Endodermal cell (in vitro differentiated cells): ENCODE measurements around the gene MYO18B. TPM values are rescaled to one million over a fixed set of nuclear protein-coding genes. Genes with fewer than 3 reads are reported as not detected.
"Not testable (repeated sequence)": the region's sequence is repeated elsewhere in the genome, so short reads cannot be mapped to it uniquely, and the experiment has no call there.

Experiments used
- DNase-seq: peaks from one replicate; pipeline ENCODE4 v3.0.0-alpha.2; 2017
- H3K27ac ChIP-seq: 2 replicates; pipeline ENCODE4 v1.5.1; 2013; ENCODE audit warnings: mild to moderate bottlenecking, low read depth, low read length, moderate library complexity
- H3K27me3 ChIP-seq: 2 replicates; pipeline ENCODE4 v1.6.1; 2013; ENCODE audit warnings: mild to moderate bottlenecking, low read length, moderate library complexity; ENCODE audit not compliant: insufficient read depth, control insufficient read depth, poor library complexity, severe bottlenecking
- H3K36me3 ChIP-seq: 2 replicates; pipeline ENCODE4 v1.7.0; 2013; ENCODE audit warnings: mild to moderate bottlenecking, low read length, moderate library complexity; ENCODE audit not compliant: control insufficient read depth, insufficient read depth
- H3K4me1 ChIP-seq: one replicate; pipeline ENCODE4 v1.7.0; 2013; ENCODE audit warnings: low read length; ENCODE audit not compliant: control insufficient read depth, insufficient read depth
- H3K4me3 ChIP-seq: 2 replicates; pipeline ENCODE4 v1.5.1; 2013; ENCODE audit warnings: mild to moderate bottlenecking, low read length, moderate library complexity
- H3K9ac ChIP-seq: 2 replicates; pipeline ENCODE4 v1.6.1; 2013; ENCODE audit warnings: mild to moderate bottlenecking, low read length, moderate library complexity; ENCODE audit not compliant: poor library complexity, severe bottlenecking; ENCODE audit errors: extremely low read depth
- H3K9me3 ChIP-seq: 2 replicates; pipeline ENCODE4 v1.6.1; 2013; ENCODE audit warnings: mild to moderate bottlenecking, low read length, moderate library complexity; ENCODE audit not compliant: control insufficient read depth
- H3K27ac Mint-ChIP-seq: 2 replicates; pipeline ENCODE4 v1.8.0; 2020; ENCODE audit warnings: mixed read lengths
- H3K27me3 Mint-ChIP-seq: 2 replicates; pipeline ENCODE4 v1.8.0; 2021; ENCODE audit warnings: mild to moderate bottlenecking, mixed read lengths; ENCODE audit not compliant: insufficient read depth
- H3K36me3 Mint-ChIP-seq: 2 replicates; pipeline ENCODE4 v1.8.0; 2020; ENCODE audit warnings: low read depth, mixed read lengths
- H3K4me1 Mint-ChIP-seq: 2 replicates; pipeline ENCODE4 v1.8.0; 2020; ENCODE audit warnings: mixed read lengths
- H3K4me3 Mint-ChIP-seq: 2 replicates; pipeline ENCODE4 v1.8.0; 2020; ENCODE audit warnings: mild to moderate bottlenecking, moderate library complexity, mixed read lengths
- H3K9me3 Mint-ChIP-seq: 2 replicates; pipeline ENCODE4 v1.8.0; 2020; ENCODE audit warnings: mild to moderate bottlenecking, mixed read lengths
- CTCF ChIP-seq: fragments of 200-600 bp; sonication (generic); conservative IDR thresholded peaks from 2 replicates; pipeline ENCODE4 v1.5.0; 2021; ENCODE audit warnings: antibody characterized with exemption, mild to moderate bottlenecking
- WGBS, 2 experiments: methylation state at CpG; one replicate each; pipeline versions ENCODE4 v1.1.5 to v1.1.7; 2013; ENCODE audit warnings: missing lambda C conversion rate in 2 of 2, mixed read lengths in 1 of 2; ENCODE audit not compliant: insufficient coverage in 1 of 2, insufficient read length in 1 of 2; 5-methylcytosine and 5-hydroxymethylcytosine counted together
- total RNA-seq, 2 donors: library from RNA; stranded (reverse); fragmentation: NEBNext Ultra II Directional in 1 of 2; extraction: Animal tissue kit (Norgen Biotek cat#: 25700) in 1 of 2; gene quantifications; 2 replicates in 1 of 2; 3 replicates in 1 of 2; pipeline ENCODE4 v1.2.1, GENCODE V29; 2021

The MYO18B gene
- total RNA-seq, 2 donors from 2014 or later, result 0.77 to 0.84 TPM

GRCh38 chr22:25702571-25703167 lies 39.3 kb upstream of the MYO18B start:
- Mint-ChIP-seq H3K4me3 (no peak overlapping the region), H3K9me3 (no peaks in the 10 kb centered on the region), H3K4me1 (no peaks in the 10 kb centered on the region), H3K36me3 (peaks cover 18% of the 10 kb centered on the region), H3K27me3 (no peaks in the 10 kb centered on the region), H3K27ac (no peak overlapping the region)
- Histone ChIP-seq H3K27ac (no peak overlapping the region), H3K27me3 (no peaks in the 10 kb centered on the region), H3K4me3 (no peak overlapping the region), H3K9ac (no peak overlapping the region), H3K9me3 (no peaks in the 10 kb centered on the region), H3K4me1 (no peaks in the 10 kb centered on the region), H3K36me3 (no peaks in the 10 kb centered on the region)
- no peak for TF ChIP-seq CTCF
- WGBS, 2 experiments, result 95 to 100% methylated on average over 2 to 7 of the region's 7 CpGs
- no peak for DNase-seq

GRCh38 chr22:25704701-25705100 lies 37.3 kb upstream of the MYO18B start:
- Histone ChIP-seq H3K9me3 (no peaks in the 10 kb centered on the region), H3K27ac (no peak overlapping the region), H3K27me3 (no peaks in the 10 kb centered on the region), H3K4me1 (no peaks in the 10 kb centered on the region), H3K4me3 (no peak overlapping the region), H3K9ac (no peak overlapping the region), H3K36me3 (no peaks in the 10 kb centered on the region)
- H3K36me3 Mint-ChIP-seq, result peaks cover 18% of the 10 kb centered on the region
- no peaks in the 10 kb centered on the region for H3K4me1 Mint-ChIP-seq
- no peaks in the 10 kb centered on the region for H3K9me3 Mint-ChIP-seq
- 76 to 81% methylated on average over 2 of the region's 2 CpGs for WGBS, 2 experiments
- TF ChIP-seq CTCF, result no peak
- no peaks in the 10 kb centered on the region for H3K27me3 Mint-ChIP-seq
- no peak overlapping the region for H3K27ac Mint-ChIP-seq
- no peak overlapping the region for H3K4me3 Mint-ChIP-seq
- DNase-seq, result no peak

DNA sequence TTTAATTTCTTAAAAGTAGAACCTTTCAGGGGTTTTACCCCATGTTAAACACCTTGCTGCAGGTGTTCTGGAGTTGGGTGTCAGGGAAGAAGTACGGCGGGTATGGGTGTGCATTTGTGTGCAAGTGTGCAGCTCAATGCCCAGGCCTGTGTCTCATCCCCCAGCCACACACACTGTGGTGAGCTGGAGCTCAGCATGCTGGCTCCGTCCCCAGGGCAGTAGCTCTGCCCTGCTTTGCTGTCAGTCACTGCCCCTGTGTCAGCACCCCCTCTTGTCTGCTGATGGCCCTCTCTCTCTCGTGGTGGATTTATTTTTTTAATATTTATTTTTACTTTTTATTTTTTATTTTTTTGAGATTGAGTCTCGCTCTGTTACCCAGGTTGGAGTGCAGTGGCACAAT lies 35.8 kb upstream of the MYO18B start:
- DNase-seq, result no peak
- Histone ChIP-seq H3K4me1 (no peaks in the 10 kb centered on the region), H3K27ac (no peak overlapping the region), H3K4me3 (no peak overlapping the region), H3K9ac (no peak overlapping the region), H3K27me3 (no peaks in the 10 kb centered on the region), H3K36me3 (peaks cover 4% of the 10 kb centered on the region), H3K9me3 (no peaks in the 10 kb centered on the region)
- Mint-ChIP-seq H3K9me3 (no peaks in the 10 kb centered on the region), H3K27me3 (no peaks in the 10 kb centered on the region), H3K4me3 (no peak overlapping the region), H3K4me1 (no peaks in the 10 kb centered on the region), H3K27ac (no peak overlapping the region), H3K36me3 (peaks cover 19% of the 10 kb centered on the region)
- no peak for TF ChIP-seq CTCF
- WGBS, 2 experiments, result 83 to 92% methylated on average over 1 to 4 of the region's 5 CpGs

- H3K27ac ChIP-seq, H3K27me3 Mint-ChIP-seq, H3K4me3 Mint-ChIP-seq, H3K27me3 ChIP-seq, H3K36me3 ChIP-seq, H3K9ac ChIP-seq, H3K4me3 ChIP-seq, H3K4me1 ChIP-seq, H3K4me1 Mint-ChIP-seq, DNase-seq, H3K9me3 ChIP-seq, H3K9me3 Mint-ChIP-seq: not testable (repeated sequence)
- peak overlapping the region; percentile 76 for H3K27ac Mint-ChIP-seq
- H3K36me3 Mint-ChIP-seq, result peaks cover 21% of the 10 kb centered on the region
- 91 to 92% methylated on average over 4 to 6 of the region's 6 CpGs for WGBS, 2 experiments
Observed at GRCh38 chr22:25708430-25708829, 33.6 kb upstream of the MYO18B start.
